ACC112 (cell line): ENCODE data around the gene LAMA4.
A peak's percentile ranks its signal among the peaks of the same experiment; 100 is the strongest.

Source experiments
- H2AFZ ChIP-seq: fragments of 200-600 bp; sonication (generic); one replicate; pipeline ENCODE4 v1.6.0; 2017; ENCODE audit warnings: antibody characterized with exemption, low read length; ENCODE audit not compliant: unreplicated experiment
- H3K27ac ChIP-seq: fragments of 200-600 bp; sonication (generic); 2 replicates; pipeline ENCODE4 v1.5.1; 2014; ENCODE audit warnings: low read depth, mild to moderate bottlenecking, antibody characterized with exemption, low read length, moderate library complexity
- H3K27me3 ChIP-seq: fragments of 200-600 bp; sonication (generic); 2 replicates; pipeline ENCODE4 v1.6.1; 2014; ENCODE audit warnings: mild to moderate bottlenecking, antibody characterized with exemption, low read length, moderate library complexity, mixed read lengths; ENCODE audit not compliant: insufficient read depth
- H3K36me3 ChIP-seq: fragments of 200-600 bp; sonication (generic); 2 replicates; pipeline ENCODE4 v1.6.1; 2016; ENCODE audit warnings: mild to moderate bottlenecking, antibody characterized with exemption, low read length, moderate library complexity, mixed read lengths; ENCODE audit not compliant: insufficient read depth
- H3K4me1 ChIP-seq: fragments of 200-600 bp; sonication (generic); one replicate; pipeline ENCODE4 v1.6.1; 2016; ENCODE audit warnings: low read length, mixed read lengths; ENCODE audit not compliant: insufficient read depth, unreplicated experiment, control insufficient read depth
- H3K4me3 ChIP-seq: fragments of 200-600 bp; sonication (generic); 2 replicates; pipeline ENCODE4 v1.5.1; 2014; ENCODE audit warnings: mild to moderate bottlenecking, low read depth, low read length
- H3K79me2 ChIP-seq: fragments of 200-600 bp; sonication (generic); one replicate; pipeline ENCODE4 v1.6.0; 2016; ENCODE audit warnings: low read length; ENCODE audit not compliant: control insufficient read depth, unreplicated experiment, insufficient read depth

LAMA4 gene

DNA sequence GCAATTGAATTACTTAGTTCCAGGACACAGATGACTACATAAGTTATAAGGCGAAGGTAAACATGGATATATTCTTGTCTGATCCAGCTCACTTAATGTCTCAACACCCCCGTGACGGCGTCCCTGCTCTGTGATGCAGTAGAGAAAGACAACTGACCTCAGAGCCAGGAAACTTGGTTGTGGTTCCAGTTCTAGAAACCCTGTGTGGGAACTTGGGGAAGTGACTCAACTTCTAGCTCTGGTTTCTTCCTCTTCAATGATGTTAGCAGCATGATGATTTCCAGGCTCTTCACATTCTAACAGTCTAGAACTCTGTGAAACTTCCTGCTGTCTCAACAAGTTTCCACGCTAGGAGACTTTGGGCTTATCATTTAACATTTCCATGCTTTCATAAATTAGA lies 18.4 kb downstream of the LAMA4 start:
- H3K27ac ChIP-seq, result peak overlapping the region; percentile 96
- H2AFZ ChIP-seq, result no peak overlapping the region
- H3K4me1 ChIP-seq, result peaks cover 68% of the 10 kb centered on the region
- no peaks in the 10 kb centered on the region for H3K36me3 ChIP-seq
- peaks cover 51% of the 10 kb centered on the region for H3K79me2 ChIP-seq
- no peaks in the 10 kb centered on the region for H3K27me3 ChIP-seq
- no peak overlapping the region for H3K4me3 ChIP-seq

DNA sequence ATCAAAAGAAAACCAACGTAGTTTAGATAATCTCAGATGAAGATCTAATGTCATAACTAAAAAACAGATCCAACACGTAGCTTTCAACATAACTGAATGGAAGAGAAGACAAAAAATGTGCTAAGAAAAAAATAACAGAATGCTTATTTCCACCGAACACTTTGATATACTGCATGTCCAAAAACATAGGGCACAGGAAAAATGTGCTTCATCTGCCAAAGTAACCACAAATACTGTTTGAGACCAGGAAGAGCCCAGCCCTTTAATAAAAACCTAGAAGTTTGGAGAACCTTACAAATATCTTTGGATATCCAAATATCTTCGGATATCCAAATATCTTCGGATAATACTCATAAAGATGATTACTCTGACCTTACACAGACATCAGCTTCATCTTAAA lies 19.8 kb downstream of the LAMA4 start:
- Histone ChIP-seq H3K36me3 (0 out of 2 replicates have a peak, but pooled peaks cover 2% of the 10 kb centered on the region), H3K4me3 (peak overlapping the region; percentile 31), H3K27ac (peak overlapping the region; percentile 96), H3K79me2 (peaks cover 56% of the 10 kb centered on the region), H3K4me1 (peaks cover 68% of the 10 kb centered on the region), H2AFZ (peak overlapping the region; percentile 6), H3K27me3 (no peaks in the 10 kb centered on the region)

DNA sequence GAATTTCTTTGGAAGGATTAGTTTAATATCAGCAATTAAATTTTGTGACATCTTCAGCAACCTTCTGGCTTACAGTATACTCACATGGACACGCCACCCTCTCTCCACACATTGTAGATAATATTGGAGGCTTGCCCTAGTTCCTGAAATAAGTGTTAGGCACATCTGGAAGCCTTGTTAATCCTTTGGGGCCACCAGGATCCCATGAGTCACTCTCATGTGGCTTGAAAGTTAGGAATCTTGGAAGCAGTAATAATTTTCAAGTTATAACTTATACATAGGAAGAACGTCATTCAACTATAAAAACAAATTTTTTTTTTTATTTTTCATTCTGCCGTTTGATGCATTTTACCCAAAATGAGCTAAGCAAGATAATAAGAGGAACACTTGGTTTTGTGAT lies 20.5 kb downstream of the LAMA4 start:
- Histone ChIP-seq H3K4me1 (peaks cover 69% of the 10 kb centered on the region), H3K27me3 (no peaks in the 10 kb centered on the region), H3K79me2 (peaks cover 58% of the 10 kb centered on the region), H3K36me3 (peaks cover 7% of the 10 kb centered on the region; the same call in 1 of the 2 replicates), H3K27ac (peak overlapping the region; percentile 96), H3K4me3 (peak overlapping the region; percentile 31), H2AFZ (no peak overlapping the region)

DNA sequence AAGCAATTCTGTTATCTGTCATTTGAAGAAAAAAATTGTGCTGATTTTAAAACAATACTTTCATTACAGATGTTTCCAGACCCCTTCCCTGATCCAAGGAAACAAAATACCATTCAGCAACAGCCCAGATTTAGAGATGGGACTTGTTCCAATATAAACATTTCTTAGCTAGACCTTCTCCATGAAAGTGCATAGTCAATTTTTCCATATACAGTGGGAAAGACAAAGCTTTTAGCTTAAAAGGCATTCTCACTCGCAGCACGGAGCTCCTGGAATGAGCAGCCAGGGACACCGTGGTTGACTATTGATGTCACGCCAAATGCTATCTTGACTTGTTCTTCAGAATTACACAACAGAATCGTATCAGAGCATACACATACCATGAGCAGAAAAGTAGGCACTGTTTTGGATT lies 21.5 kb downstream of the LAMA4 start:
- Histone ChIP-seq H3K4me3 (peak overlapping the region; percentile 31), H3K36me3 (peaks cover 10% of the 10 kb centered on the region; the same call in 1 of the 2 replicates), H3K27me3 (no peaks in the 10 kb centered on the region), H2AFZ (no peak overlapping the region), H3K79me2 (peaks cover 61% of the 10 kb centered on the region), H3K4me1 (peaks cover 74% of the 10 kb centered on the region), H3K27ac (peak overlapping the region; percentile 96)

DNA sequence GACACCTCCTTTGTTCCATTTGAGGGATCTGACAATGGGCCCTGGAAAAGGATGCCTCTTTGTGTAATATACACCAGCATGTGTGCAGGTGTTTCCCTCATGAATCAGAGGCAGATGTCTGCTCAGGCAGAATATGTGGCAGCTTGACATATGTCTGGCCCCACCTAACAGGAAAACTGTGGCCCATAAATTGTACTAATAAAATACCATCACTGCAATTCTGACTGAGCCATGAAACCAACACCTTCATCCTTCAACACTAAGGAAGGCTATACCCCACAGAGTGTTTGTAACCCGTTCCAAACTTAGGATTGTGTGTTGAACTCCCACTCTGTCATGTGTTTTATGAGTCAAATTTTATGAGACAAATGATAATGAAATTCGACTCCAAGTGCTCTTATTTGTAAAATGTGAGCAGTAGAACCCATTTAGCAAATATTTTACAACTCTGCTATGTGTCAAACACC lies 22.7 kb downstream of the LAMA4 start:
- H3K27ac ChIP-seq, result peak overlapping the region; percentile 96
- H3K4me3 ChIP-seq, result 0 out of 2 replicates have a peak overlapping the region, but pooled peaks have one; percentile 7
- H3K79me2 ChIP-seq, result peaks cover 52% of the 10 kb centered on the region
- peaks cover 10% of the 10 kb centered on the region for H3K36me3 ChIP-seq
- peaks cover 72% of the 10 kb centered on the region for H3K4me1 ChIP-seq
- no peaks in the 10 kb centered on the region for H3K27me3 ChIP-seq
- no peak overlapping the region for H2AFZ ChIP-seq

DNA sequence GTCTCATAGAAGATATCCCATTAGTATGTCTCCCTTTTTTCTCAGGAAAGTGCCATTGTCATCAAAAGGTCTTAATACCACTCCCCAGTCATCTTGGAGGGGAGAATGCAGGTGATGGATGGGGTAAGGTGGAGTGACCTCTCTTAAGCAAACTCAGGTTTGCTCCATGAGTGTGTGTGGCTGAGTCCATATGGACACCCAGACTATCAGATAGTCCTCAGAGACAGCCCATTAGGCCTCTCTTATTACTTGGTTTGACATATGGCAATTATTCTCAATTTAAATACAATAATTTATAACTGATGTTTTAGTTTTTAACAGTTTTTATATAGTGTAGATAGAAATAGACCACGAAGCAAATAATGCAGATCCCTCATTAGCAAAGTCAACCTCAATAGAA lies 23.2 kb downstream of the LAMA4 start:
- Histone ChIP-seq H3K27ac (peak overlapping the region; percentile 96), H3K79me2 (peaks cover 54% of the 10 kb centered on the region), H3K4me3 (no peak overlapping the region), H3K4me1 (peaks cover 72% of the 10 kb centered on the region), H2AFZ (no peak overlapping the region), H3K36me3 (peaks cover 10% of the 10 kb centered on the region), H3K27me3 (no peaks in the 10 kb centered on the region)

DNA sequence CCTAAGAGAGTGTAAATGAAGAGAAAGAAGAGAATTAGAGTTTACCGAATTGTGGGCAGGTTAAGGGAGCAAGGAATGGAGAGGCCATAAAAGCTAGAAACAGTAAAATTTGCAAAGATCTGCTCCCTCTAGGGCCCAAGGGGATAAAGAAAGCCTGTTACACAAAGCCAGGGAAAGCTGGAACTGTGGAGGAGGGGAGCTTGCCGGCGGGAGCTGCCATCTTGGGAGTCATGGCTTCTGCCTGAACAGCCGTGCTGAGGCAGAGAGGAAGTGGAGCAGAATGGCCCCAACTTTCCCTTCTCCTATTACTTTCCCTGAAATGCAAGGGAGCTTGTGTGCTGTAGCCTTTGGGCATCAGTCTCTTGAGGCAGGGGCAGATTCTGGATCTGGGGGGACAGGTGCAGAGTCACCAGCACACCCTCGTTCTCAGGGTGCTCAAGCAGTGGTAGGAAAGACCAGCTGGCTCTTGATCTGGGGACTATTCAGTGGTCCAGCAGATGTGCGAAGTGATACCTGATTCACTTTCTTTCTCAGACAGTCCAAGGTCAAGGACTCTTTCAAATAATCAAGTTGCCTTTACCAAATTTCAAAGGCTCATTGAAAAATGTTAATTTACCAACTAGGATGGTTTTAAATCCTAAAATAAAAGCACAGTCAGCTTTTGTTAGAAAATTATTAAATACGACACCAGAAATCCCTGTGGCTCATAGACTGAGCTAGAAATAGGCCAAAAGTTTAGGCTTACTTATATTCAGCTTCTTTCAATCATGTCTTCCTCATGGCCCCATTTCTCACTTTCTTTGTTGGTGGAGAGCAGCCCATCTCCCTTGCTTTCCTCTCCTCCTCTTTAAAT lies 25.7 kb downstream of the LAMA4 start:
- no peaks in the 10 kb centered on the region for H3K27me3 ChIP-seq
- peaks cover 50% of the 10 kb centered on the region for H3K79me2 ChIP-seq
- H3K27ac ChIP-seq, result peak overlapping the region; percentile 77
- no peak overlapping the region for H3K4me3 ChIP-seq
- H3K4me1 ChIP-seq, result peaks cover 65% of the 10 kb centered on the region
- H2AFZ ChIP-seq, result no peak overlapping the region
- H3K36me3 ChIP-seq, result peaks cover 10% of the 10 kb centered on the region

DNA sequence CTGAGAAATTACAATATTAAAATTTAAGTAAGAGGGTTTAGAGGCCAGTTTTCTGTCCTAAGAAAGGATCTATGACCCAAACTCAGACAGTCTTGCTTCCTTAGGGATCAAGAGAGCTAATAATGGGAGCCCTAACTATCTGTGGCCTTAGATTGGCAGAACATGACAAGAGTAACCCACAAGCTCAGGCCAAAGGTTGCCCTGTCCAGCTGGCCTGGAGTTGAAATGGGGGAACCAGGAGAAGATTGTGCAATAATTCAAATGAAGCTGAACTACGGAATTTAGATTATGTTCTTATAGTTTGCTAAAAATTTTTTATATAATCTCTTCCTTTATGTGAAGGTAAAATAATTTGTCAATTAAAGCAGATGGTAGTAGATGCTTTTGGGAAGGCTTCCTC lies 26.4 kb downstream of the LAMA4 start:
- Histone ChIP-seq H3K27ac (peak overlapping the region; percentile 77), H3K4me1 (peaks cover 65% of the 10 kb centered on the region), H3K27me3 (no peaks in the 10 kb centered on the region), H3K36me3 (peaks cover 10% of the 10 kb centered on the region), H3K4me3 (no peak overlapping the region), H2AFZ (no peak overlapping the region), H3K79me2 (peaks cover 44% of the 10 kb centered on the region)

DNA sequence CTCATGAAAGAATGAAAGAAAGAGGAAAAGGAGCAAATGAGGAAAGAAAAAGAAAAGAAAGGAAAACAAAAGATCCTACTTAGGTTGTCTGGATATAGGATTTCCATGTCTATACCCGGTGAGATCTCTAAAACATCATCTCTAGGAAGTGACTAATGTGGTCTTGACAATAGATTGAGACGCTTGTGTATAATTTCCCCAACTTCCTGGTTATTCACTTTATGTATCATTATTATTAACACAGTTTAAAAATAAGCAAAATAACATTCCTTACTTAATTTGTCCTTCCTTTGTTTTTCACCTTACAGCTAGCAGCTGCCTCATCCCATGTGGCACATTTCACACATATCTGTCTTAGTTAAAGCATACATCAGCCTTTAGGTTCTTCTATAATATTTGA lies 27.0 kb downstream of the LAMA4 start:
- Histone ChIP-seq H3K27me3 (no peaks in the 10 kb centered on the region), H3K4me3 (peak overlapping the region; percentile 2; the same call in 1 of the 2 replicates), H3K4me1 (peaks cover 65% of the 10 kb centered on the region), H3K27ac (peak overlapping the region; percentile 77), H3K36me3 (peaks cover 10% of the 10 kb centered on the region), H3K79me2 (peaks cover 41% of the 10 kb centered on the region), H2AFZ (no peak overlapping the region)

DNA sequence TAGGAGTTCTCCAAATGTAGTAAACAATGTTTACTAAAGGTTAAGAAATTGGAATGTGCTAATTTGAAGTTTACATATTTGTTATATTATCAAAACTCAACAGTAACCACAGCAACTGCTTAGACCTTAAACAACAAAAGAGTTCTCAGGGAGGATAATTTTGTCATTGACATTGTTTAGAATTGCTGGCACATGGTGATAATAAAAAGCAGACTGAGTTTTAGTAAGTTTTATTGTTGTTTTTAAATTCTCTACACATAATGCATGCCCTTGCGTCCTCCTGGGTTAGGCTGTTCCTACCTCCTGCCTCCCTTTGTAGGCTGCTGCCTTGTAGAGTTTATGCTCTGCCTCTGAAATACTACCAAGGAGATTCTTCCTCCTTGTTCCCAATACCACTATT lies 28.7 kb downstream of the LAMA4 start:
- Histone ChIP-seq H3K36me3 (peaks cover 10% of the 10 kb centered on the region), H3K27ac (peak overlapping the region; percentile 98), H3K4me1 (peaks cover 72% of the 10 kb centered on the region), H2AFZ (no peak overlapping the region), H3K79me2 (peaks cover 34% of the 10 kb centered on the region), H3K4me3 (no peak overlapping the region), H3K27me3 (no peaks in the 10 kb centered on the region)

DNA sequence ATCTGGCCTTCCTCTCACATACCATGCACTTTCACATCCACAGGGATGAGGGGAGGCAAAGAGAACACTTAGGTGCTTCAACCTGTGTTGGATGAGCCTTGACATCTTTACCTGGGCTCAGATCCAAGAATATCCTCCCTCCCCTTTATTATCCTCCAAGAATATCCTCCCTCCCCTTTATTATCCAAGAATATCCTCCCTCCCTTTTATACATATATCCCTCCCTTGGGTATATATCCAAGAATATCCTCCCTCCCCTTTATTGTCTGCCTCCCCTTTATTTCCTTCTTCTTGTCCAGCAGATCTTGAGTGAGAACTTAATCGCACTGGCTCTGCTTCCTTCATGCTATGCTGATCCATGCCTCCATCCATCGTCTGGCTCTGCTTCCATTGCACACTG lies 30.3 kb downstream of the LAMA4 start:
- Histone ChIP-seq H3K36me3 (peaks cover 3% of the 10 kb centered on the region), H3K4me1 (peaks cover 87% of the 10 kb centered on the region), H3K79me2 (peaks cover 29% of the 10 kb centered on the region), H3K4me3 (peak overlapping the region; percentile 42), H3K27me3 (no peaks in the 10 kb centered on the region), H3K27ac (peak overlapping the region; percentile 98), H2AFZ (no peak overlapping the region)
